Esophagus mucosa (tissue), 1 donor: ENCODE results near the gene SPIB. TPM values are rescaled to one million over a fixed set of nuclear protein-coding genes. Genes with fewer than 3 reads are reported as not detected.
"Not testable (repeated sequence)": the region's sequence is repeated elsewhere in the genome, so short reads cannot be mapped to it uniquely, and the experiment has no call there.

Experiments
- ATAC-seq: fragments of 200-7000 bp; cut with Tn5 transposase; one replicate; pipeline ENCODE4 v1.9.1; 2020
- total RNA-seq: library from RNA; stranded (reverse); gene quantifications from one replicate; pipeline ENCODE4 v1.2.4, GENCODE V29; 2023
- donor health status: DM: yes; HTN: yes; CAD: no.

The SPIB gene
- 0.44 TPM for total RNA-seq

GRCh38 chr19:50418176-50419021 is at the start of gene SPIB:
TSS of gene SPIB (plus strand) at chr19:50418938. CDS start at chr19:50418963, 25 bp downstream.
- no peak for ATAC-seq

GRCh38 chr19:50371914-50372475 is 46.7 kb upstream of the SPIB start:
- ATAC-seq = no peak

GRCh38 chr19:50376166-50377050 is 42.3 kb upstream of the SPIB start, which contains the start of gene NR1H2:
TSS of gene NR1H2 (plus strand) at chr19:50376457. CDS start at chr19:50377606, 1,149 bp downstream.
- peak; percentile 94 for ATAC-seq

GRCh38 chr19:50377051-50377461 is 41.7 kb upstream of the SPIB start:
- peak; percentile 24 for ATAC-seq

- no peak for ATAC-seq
These were observed 41.2 kb upstream of the SPIB start for GRCh38 chr19:50377517-50377916.

- no peak for ATAC-seq
These were observed 40.4 kb upstream of the SPIB start for GRCh38 chr19:50378169-50378862.

GRCh38 chr19:50378863-50379236 is 39.9 kb upstream of the SPIB start:
- ATAC-seq = no peak

GRCh38 chr19:50379602-50380001 is 39.1 kb upstream of the SPIB start:
- ATAC-seq = no peak

- no peak for ATAC-seq
These were observed 38.6 kb upstream of the SPIB start for GRCh38 chr19:50380137-50380536.

GRCh38 chr19:50380751-50381151 is 38.0 kb upstream of the SPIB start:
- ATAC-seq = no peak

GRCh38 chr19:50381881-50382729 is 36.6 kb upstream of the SPIB start:
- no peak for ATAC-seq

GRCh38 chr19:50383001-50383851 is 35.5 kb upstream of the SPIB start:
- ATAC-seq = no peak

- ATAC-seq = peak; percentile 95
These were observed 34.7 kb upstream of the SPIB start, which contains the start of gene POLD1 for GRCh38 chr19:50383852-50384684. TSS of gene POLD1 (plus strand) at chr19:50384347. CDS start at chr19:50398852, 14,505 bp downstream.

GRCh38 chr19:50384685-50385535 is 33.8 kb upstream of the SPIB start:
- no peak for ATAC-seq

GRCh38 chr19:50387176-50387867 is 31.4 kb upstream of the SPIB start:
- ATAC-seq = no peak

GRCh38 chr19:50387868-50388245 is 30.9 kb upstream of the SPIB start:
- no peak for ATAC-seq

GRCh38 chr19:50390295-50390694 is 28.4 kb upstream of the SPIB start:
- not testable (repeated sequence) for ATAC-seq

GRCh38 chr19:50390952-50391351 is 27.8 kb upstream of the SPIB start:
- ATAC-seq = not testable (repeated sequence)
